NCI-H774 (cell line): ENCODE measurements around the gene ALDH3B2.
"Not testable (repeated sequence)": the region's sequence is repeated elsewhere in the genome, so short reads cannot be mapped to it uniquely, and the experiment has no call there.

Experiments used
- DNase-seq: peaks from one replicate; lab custom pipeline; 2025; lab: John Stamatoyannopoulos, UW

The ALDH3B2 gene

GRCh38 chr11:67629386-67630227, 44.8 kb downstream of the ALDH3B2 start, which contains the start of gene NUDT8:
Gene NUDT8 (minus strand): TSS chr11:67629937. CDS start chr11:67629911, 26 bp downstream.
- peak; percentile 76 for DNase-seq

GRCh38 chr11:67628710-67629385, 45.6 kb downstream of the ALDH3B2 start:
- no peak for DNase-seq

- DNase-seq = no peak
These were observed 46.4 kb downstream of the ALDH3B2 start for GRCh38 chr11:67627812-67628624.

GRCh38 chr11:67627441-67627811, 47.0 kb downstream of the ALDH3B2 start:
- no peak for DNase-seq

- DNase-seq = no peak
These were observed 47.5 kb downstream of the ALDH3B2 start for GRCh38 chr11:67626970-67627369.

- not testable (repeated sequence) for DNase-seq
These were observed 48.1 kb downstream of the ALDH3B2 start for GRCh38 chr11:67626131-67626833.

GRCh38 chr11:67623795-67624194, 50.6 kb downstream of the ALDH3B2 start:
- not testable (repeated sequence) for DNase-seq

- DNase-seq = not testable (repeated sequence)
These were observed 51.5 kb downstream of the ALDH3B2 start for GRCh38 chr11:67622905-67623304.

- DNase-seq = not testable (repeated sequence)
These were observed 52.5 kb downstream of the ALDH3B2 start for GRCh38 chr11:67621928-67622327.

GRCh38 chr11:67620621-67621020, 53.8 kb downstream of the ALDH3B2 start:
- DNase-seq = not testable (repeated sequence)

GRCh38 chr11:67619683-67620618, 54.5 kb downstream of the ALDH3B2 start:
- not testable (repeated sequence) for DNase-seq

- DNase-seq = not testable (repeated sequence)
These were observed 55.3 kb downstream of the ALDH3B2 start for GRCh38 chr11:67618901-67619659.

- no peak for DNase-seq
These were observed 57.0 kb downstream of the ALDH3B2 start for GRCh38 chr11:67617243-67617953.

GRCh38 chr11:67616431-67617242, 57.8 kb downstream of the ALDH3B2 start:
- no peak for DNase-seq

- no peak for DNase-seq
These were observed 58.5 kb downstream of the ALDH3B2 start for GRCh38 chr11:67615728-67616430.

GRCh38 chr11:67614730-67615714, 59.4 kb downstream of the ALDH3B2 start:
- no peak for DNase-seq
